ENCODE data around the gene DNAJB5.

DNA sequence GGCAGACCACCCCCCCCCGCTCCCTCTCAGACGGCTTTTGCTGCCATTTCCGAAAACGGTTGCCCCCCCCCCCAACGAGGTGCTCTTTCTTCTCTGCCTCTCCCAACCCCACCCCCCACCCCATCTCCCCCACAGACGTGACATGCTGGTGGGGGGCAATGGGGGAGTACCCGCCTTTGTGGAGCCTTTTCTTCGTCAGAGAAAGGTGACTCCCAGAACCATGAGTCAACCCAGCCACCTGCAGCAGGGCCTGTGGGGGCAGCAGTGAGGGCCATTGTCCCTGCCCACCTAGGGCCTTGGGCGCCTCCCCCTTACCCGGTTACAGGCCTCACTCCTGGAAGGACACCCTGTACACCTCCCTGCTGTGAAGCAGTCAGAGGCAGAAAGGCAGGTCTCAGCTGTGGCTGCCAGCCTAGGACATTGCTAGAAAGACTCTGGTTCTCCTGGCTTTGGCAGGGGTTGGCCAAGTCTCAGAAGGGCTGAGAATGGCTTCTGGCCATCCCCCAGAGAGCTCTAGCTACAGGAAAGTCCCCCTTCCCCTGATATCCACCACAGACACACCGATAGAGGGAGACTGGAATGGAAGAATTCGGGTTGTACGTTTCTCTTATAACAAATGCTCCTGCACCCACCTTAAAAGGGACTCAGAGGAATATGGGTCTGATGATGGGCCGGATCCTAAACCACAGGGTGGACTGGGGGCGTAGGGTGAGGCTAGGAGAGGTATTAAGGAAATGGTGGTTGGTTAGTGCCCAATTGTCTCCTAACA, 2.2 kb downstream of the DNAJB5 start:
- no peak for TF ChIP-seq EP300 (conservative IDR thresholded peaks at IDR 0.05; ENCODE audit: poor library complexity, severe bottlenecking)
- no peak for TF ChIP-seq POLR2AphosphoS5 (IDR thresholded peaks at IDR 0.05)
- TF ChIP-seq, protein P1, sequence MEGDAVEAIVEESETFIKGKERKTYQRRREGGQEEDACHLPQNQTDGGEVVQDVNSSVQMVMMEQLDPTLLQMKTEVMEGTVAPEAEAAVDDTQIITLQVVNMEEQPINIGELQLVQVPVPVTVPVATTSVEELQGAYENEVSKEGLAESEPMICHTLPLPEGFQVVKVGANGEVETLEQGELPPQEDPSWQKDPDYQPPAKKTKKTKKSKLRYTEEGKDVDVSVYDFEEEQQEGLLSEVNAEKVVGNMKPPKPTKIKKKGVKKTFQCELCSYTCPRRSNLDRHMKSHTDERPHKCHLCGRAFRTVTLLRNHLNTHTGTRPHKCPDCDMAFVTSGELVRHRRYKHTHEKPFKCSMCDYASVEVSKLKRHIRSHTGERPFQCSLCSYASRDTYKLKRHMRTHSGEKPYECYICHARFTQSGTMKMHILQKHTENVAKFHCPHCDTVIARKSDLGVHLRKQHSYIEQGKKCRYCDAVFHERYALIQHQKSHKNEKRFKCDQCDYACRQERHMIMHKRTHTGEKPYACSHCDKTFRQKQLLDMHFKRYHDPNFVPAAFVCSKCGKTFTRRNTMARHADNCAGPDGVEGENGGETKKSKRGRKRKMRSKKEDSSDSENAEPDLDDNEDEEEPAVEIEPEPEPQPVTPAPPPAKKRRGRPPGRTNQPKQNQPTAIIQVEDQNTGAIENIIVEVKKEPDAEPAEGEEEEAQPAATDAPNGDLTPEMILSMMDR (IDR thresholded peaks at IDR 0.05; ENCODE audit: poor library complexity, severe bottlenecking): peak; percentile 30
- TF ChIP-seq TAF1 (IDR thresholded peaks at IDR 0.05; ENCODE audit: low read depth): no peak
- no peak for TF ChIP-seq EZH2 (IDR thresholded peaks at IDR 0.05; ENCODE audit: borderline replicate concordance, insufficient read depth, low read length, poor library complexity, severe bottlenecking)

Data from neural cell (in vitro differentiated cells).